ENCODE results near the gene TCHH.

The TCHH gene

DNA sequence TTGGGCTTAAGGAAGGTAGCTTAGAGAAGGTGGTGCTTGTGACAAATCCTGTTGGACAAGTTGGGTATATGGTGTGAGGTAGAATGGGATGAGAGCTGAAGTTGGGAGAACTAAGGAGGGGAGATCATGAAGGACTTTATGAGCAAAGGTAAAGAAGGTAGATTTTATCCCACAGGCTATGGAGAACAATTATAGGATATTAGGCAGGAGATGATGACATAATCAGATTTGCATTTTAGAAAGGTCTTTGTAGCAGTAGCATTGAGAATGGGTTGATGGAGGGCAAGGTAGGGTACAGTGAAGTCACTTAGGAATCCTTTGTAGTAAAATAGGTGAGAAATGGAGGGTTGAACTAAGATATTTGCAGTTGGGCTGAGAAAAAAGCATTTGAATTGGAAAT is 14.9 kb upstream of the TCHH start:
- no peak overlapping the region for H3K27ac ChIP-seq
- TF ChIP-seq, protein P1, sequence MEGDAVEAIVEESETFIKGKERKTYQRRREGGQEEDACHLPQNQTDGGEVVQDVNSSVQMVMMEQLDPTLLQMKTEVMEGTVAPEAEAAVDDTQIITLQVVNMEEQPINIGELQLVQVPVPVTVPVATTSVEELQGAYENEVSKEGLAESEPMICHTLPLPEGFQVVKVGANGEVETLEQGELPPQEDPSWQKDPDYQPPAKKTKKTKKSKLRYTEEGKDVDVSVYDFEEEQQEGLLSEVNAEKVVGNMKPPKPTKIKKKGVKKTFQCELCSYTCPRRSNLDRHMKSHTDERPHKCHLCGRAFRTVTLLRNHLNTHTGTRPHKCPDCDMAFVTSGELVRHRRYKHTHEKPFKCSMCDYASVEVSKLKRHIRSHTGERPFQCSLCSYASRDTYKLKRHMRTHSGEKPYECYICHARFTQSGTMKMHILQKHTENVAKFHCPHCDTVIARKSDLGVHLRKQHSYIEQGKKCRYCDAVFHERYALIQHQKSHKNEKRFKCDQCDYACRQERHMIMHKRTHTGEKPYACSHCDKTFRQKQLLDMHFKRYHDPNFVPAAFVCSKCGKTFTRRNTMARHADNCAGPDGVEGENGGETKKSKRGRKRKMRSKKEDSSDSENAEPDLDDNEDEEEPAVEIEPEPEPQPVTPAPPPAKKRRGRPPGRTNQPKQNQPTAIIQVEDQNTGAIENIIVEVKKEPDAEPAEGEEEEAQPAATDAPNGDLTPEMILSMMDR (conservative IDR thresholded peaks at IDR 0.05) = no peak

- TF ChIP-seq, protein P1 (conservative IDR thresholded peaks at IDR 0.05) = no peak
- H3K27ac ChIP-seq = no peak overlapping the region
Observed at GRCh38 chr1:152127673-152128072, 12.4 kb upstream of the TCHH start.

DNA sequence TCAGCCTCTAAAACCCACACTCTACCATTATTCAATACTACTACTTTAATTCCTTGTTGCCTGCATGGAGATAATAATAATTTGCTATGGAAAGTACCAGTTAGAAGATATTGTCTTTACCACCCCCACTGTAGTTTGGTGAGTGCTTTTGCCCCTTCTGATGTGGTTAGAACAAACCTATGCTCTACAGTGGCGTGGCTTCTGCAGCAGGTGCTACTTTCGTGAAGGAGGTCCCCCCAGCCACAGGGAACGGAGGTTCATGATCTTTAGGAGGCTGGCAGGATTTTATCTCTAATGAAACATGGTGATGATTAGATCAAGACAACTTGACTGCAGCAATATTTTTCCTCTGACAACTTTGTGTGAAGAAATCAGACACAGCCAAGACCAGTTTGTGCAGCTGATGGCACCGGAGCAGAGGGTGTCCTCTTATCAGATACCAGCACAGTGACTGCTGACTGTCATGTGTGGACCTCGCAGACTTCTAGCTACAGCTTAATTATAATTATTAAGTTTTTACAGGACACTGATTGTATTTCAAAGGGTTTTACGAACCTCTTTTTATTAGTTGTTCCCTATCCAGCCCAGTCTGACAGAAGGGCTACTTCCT is 10.7 kb upstream of the TCHH start:
- TF ChIP-seq, protein P1 (conservative IDR thresholded peaks at IDR 0.05) = no peak

DNA sequence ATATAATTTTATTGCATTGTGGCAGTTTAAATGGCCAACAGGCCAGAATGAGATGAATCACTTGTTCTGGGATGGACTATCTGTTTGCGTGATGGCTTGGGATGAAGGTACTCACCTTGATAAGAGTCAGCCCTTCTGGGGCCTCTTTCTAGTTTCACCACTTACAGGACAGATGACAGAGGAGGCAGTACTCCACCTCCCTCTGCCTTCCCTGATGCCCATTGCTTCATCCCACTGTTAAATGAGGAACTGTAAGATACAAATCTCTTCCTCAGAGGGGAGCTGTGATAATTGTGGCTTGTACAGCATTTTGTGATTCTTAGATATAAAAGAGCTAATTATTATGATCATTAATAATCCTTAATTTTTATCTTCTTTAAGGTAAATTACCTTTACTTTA is 3.7 kb upstream of the TCHH start:
- H3K27ac ChIP-seq = no peak overlapping the region

More for the DNA sequence above, 10.7 kb upstream of the TCHH start:
- no peak overlapping the region for H3K27ac ChIP-seq

DNA sequence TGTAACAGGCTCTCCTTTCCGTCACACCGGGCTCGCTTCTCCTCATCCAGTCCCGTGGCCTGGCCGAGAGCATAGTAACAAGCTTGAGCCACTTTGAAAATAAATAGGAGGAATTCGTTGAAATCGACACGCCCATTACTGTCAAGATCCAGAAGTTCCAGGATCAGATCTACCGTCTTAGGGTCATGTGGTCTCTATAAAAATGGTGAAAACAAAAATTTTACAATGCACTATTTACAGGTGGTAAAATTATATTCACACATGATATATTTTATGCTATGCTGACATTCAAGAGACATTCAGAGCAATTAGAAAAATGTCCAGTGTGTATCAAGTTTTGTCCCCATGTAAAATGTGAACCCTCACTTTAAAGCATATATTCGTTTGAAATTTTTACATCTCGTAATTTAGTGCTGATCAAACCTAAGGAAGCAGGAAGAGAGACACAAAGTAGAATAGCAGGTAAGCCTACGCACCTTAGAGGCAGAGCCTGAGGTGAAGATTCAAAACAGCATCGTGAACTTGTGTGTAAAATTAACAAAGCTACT is 2.3 kb downstream of the TCHH start:
- H3K27ac ChIP-seq = no peak overlapping the region
- TF ChIP-seq, protein P1 (conservative IDR thresholded peaks at IDR 0.05) = no peak

More for the DNA sequence above, 3.7 kb upstream of the TCHH start:
- TF ChIP-seq, protein P1 (conservative IDR thresholded peaks at IDR 0.05) = no peak

DNA sequence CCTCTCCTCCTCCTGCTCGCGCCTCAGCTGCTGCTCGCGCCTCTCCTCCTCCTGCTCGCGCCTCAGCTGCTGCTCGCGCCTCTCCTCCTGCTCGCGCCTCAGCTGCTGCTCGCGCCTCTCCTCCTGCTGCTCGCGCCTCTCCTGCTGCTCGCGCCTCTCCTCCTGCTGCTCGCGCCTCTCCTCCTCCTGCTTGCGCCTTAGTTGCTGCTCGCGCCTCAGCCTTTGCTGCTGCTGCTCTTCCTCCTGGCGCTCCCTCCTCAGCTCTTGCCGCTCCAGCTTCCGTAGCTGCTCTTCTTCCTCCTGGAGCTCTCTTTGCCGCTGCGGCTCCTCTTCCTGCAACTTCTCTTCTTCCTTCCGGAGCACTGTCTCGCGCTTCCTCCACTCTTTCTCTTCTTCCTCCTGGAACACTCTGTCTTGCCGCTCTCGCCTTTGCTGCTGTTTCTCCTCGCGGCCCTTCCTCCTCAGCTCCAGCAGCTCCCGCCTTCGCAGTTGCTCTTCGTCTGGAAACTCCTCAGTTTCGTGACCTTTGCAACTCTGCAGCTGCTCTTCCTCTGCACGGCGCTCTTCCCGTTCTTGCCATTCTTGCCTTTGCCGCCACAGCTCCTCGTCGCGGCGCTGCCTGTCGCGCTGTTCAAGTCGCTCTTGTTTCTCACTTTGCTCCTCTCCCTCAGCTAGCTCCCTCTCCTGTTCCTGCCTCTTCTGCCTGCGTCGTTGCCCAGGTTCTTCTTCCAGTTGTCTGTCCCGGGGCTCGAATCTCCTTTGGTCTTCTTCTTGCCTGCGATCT is 3.0 kb downstream of the TCHH start:
- TF ChIP-seq, protein P1 (conservative IDR thresholded peaks at IDR 0.05) = peak; percentile 18
- no peak overlapping the region for H3K27ac ChIP-seq

GRCh38 chr1:152111515-152111968 is 3.7 kb downstream of the TCHH start:
- TF ChIP-seq, protein P1 (conservative IDR thresholded peaks at IDR 0.05) = no peak
- no peak overlapping the region; the same call in 1 of the 2 replicates for H3K27ac ChIP-seq

Data from VCaP (cell line).